ENCODE results near the gene EML4. TPM values are rescaled to one million over a fixed set of nuclear protein-coding genes. Genes with fewer than 3 reads are reported as not detected.

Gene EML4
- total and polyA plus RNA-seq, 2 of the 13 experiments (the other 11 are each of a cell fraction or from before 2014, with no cell fraction given): 243 to 476 TPM

- no peak for TF ChIP-seq MEIS1 (CRISPR knock-in tag; IDR thresholded peaks at IDR 0.05; ENCODE audit: borderline replicate concordance)
- TF ChIP-seq FUBP1 (CRISPR knock-in tag; IDR thresholded peaks at IDR 0.05; ENCODE audit: borderline replicate concordance): peak; percentile 85; the same call in 1 of the 2 replicates
- TF ChIP-seq TFDP1 (CRISPR knock-in tag; IDR thresholded peaks at IDR 0.05; ENCODE audit: borderline replicate concordance): 0 out of 2 replicates have a peak, but pooled peaks have one; percentile 25
- peak; percentile 0; the same call in 1 of the 2 replicates for TF ChIP-seq MAX (IDR thresholded peaks at IDR 0.05)
- TF ChIP-seq ZNF570 (CRISPR knock-in tag; IDR thresholded peaks at IDR 0.05; ENCODE audit: borderline replicate concordance): no peak
- TF ChIP-seq BCL6 (CRISPR knock-in tag; IDR thresholded peaks at IDR 0.05): no peak
- no peak for TF ChIP-seq ZSCAN21 (CRISPR knock-in tag; IDR thresholded peaks at IDR 0.05; ENCODE audit: borderline replicate concordance)
- no peak for TF ChIP-seq RNF219 (CRISPR knock-in tag; IDR thresholded peaks at IDR 0.05)
- 0 out of 2 replicates have a peak, but pooled peaks have one; percentile 24 for TF ChIP-seq ZBTB34 (CRISPR knock-in tag; IDR thresholded peaks at IDR 0.05)
- peak; percentile 19 for TF ChIP-seq JUN (CRISPR knock-in tag; IDR thresholded peaks at IDR 0.05)
- no peak for TF ChIP-seq EP300 (IDR thresholded peaks at IDR 0.05; ENCODE audit: low read depth in 2 of 2, low read length in 2 of 2)
- TF ChIP-seq EP300 (CRISPR knock-in tag; IDR thresholded peaks at IDR 0.05; ENCODE audit: borderline replicate concordance): no peak
- peak; percentile 67; the same call in 1 of the 2 replicates for TF ChIP-seq PAF1 (CRISPR knock-in tag; IDR thresholded peaks at IDR 0.05)
- 0 out of 4 replicates have a peak, but pooled peaks of 1 of the 2 experiments have one; percentile 31 for TF ChIP-seq NR2F1 (CRISPR knock-in tag; IDR thresholded peaks at IDR 0.05)
- TF ChIP-seq ZFP1 (CRISPR knock-in tag; IDR thresholded peaks at IDR 0.05): no peak
- no peak for TF ChIP-seq ZNF17 (CRISPR knock-in tag; IDR thresholded peaks at IDR 0.05)
- TF ChIP-seq ZNF292 (CRISPR knock-in tag; IDR thresholded peaks at IDR 0.05; ENCODE audit: borderline replicate concordance, low read depth): no peak
- no peak for TF ChIP-seq ZNF451 (CRISPR knock-in tag; IDR thresholded peaks at IDR 0.05)
- TF ChIP-seq ZNF598 (CRISPR knock-in tag; IDR thresholded peaks at IDR 0.05; ENCODE audit: borderline replicate concordance): 0 out of 2 replicates have a peak, but pooled peaks have one; percentile 46
- TF ChIP-seq CSRNP1 (CRISPR knock-in tag; IDR thresholded peaks at IDR 0.05): no peak
These were observed 173.1 kb downstream of the EML4 start (continued) for GRCh38 chr2:42342061-42342794.

All from HepG2 (cell line).